Sciatic nerve (tissue), 2 donors: ENCODE measurements around the gene KCNJ5. TPM values are rescaled to one million over a fixed set of nuclear protein-coding genes. Genes with fewer than 3 reads are reported as not detected.

Source experiments
- ATAC-seq: fragments of 200-7000 bp; cut with Tn5 transposase; one replicate; pipeline ENCODE4 v1.9.1; 2020; ENCODE audit warnings: mild to moderate bottlenecking, moderate library complexity
- DNase-seq: peaks from one replicate; pipeline ENCODE4 v3.0.0-alpha.2; 2020; ENCODE audit warnings: low spot score
- intact Hi-C: fragments of 100-400 bp; cut with DNase I; formaldehyde crosslinking; loops from one replicate; pipeline ENCODE4 v1.14.2; 2022
- total RNA-seq: library from RNA; stranded (reverse); fragmentation: NEBNext Ultra II Directional; extraction: Animal tissue kit (Norgen Biotek cat#: 25700); gene quantifications from one replicate; pipeline ENCODE4 v1.2.1, GENCODE V29; 2021
- donor health status: DM: no; HTN: no; CAD: no.
- donor health status: DM: no; HTN: no; CAD: no.

KCNJ5 gene
- total RNA-seq, 1 donor from 2014 or later, result 2.5 TPM

GRCh38 chr11:128924104-128924503 lies 32.9 kb downstream of the KCNJ5 start:
- intact Hi-C loops, result no loop called here
- DNase-seq (no peak), ATAC-seq (no peak)

DNA sequence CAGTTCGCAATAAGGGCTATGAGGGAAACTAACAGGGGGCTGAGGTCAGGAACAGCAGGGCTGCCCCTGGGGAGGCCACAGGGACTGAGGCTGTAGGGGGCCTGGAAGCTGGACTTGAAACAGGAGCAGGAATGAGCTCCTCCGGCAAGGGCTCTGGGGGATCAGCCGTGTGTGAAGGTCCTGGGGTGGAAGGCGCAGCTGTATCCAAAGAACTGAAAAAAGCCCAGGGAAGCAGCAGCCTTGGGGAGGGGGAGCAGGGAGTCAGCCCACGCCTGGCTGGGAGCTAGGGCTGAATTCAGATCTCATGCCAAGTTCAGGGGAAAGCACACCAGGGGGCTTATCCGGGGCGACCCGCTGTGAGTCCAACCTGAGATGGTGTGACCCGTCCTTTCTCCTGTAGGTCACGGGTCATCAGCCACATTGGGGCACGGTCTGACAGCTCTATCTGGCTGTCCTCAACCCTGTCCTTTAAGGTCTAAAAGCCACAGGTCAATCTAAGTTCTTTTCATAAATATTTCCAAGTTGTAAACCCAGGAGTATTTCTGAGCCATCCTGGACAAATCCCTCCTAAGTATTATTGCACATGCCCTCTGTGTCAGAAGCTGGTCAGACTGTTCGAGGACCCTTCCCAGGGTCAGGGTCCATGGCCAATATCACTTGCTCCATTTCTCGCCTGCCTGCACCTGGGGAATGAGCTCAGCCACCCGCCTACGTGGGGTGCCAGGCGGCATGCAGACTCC lies 33.5 kb downstream of the KCNJ5 start:
- no peak for ATAC-seq
- intact Hi-C loops, result no loop called here
- DNase-seq, result no peak

- intact Hi-C loops, result no loop called here
- no peak for DNase-seq
- no peak for ATAC-seq
Observed at GRCh38 chr11:128925250-128925600, 34.1 kb downstream of the KCNJ5 start.

- no peak for DNase-seq
- no peak for ATAC-seq
- intact Hi-C loops, result no loop called here
Observed at GRCh38 chr11:128926000-128926399, 34.8 kb downstream of the KCNJ5 start.

DNA sequence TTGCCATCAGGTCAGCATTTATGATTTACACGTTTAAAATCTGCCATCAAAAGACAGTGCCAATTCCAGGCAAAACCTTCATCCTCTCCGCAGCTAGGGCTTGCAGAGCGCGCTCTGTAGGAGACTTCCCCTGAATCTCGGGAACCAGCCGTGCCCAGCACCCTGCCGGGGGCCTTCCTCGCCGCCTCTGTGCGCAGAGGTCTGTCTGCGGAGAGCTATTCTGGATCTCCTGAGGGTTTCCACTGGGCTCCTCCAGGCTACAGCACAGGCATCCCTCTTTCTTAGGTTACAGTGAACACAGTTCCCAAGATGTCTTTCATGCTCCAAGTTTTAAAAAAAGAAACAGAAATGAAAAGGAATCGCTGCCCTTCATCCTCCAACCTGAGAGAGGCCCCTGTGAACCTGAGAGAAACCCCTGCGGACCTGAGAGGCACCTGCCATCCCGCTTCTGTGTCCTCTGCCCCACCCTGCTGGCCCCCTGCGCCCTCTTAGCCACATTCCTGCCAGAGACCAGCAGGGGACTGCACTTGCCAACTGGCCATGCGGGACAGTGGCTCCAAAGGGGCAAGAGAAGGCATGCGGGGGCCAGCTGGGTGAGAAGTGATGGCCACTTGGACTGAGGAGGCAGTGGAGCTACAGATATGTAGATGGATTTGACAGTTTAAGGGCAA lies 35.4 kb downstream of the KCNJ5 start:
- intact Hi-C loops, result no loop called here
- ATAC-seq (no peak), DNase-seq (no peak)

GRCh38 chr11:128927108-128927461 lies 35.9 kb downstream of the KCNJ5 start:
- intact Hi-C loops, result no loop called here
- ATAC-seq, result no peak
- no peak for DNase-seq

DNA sequence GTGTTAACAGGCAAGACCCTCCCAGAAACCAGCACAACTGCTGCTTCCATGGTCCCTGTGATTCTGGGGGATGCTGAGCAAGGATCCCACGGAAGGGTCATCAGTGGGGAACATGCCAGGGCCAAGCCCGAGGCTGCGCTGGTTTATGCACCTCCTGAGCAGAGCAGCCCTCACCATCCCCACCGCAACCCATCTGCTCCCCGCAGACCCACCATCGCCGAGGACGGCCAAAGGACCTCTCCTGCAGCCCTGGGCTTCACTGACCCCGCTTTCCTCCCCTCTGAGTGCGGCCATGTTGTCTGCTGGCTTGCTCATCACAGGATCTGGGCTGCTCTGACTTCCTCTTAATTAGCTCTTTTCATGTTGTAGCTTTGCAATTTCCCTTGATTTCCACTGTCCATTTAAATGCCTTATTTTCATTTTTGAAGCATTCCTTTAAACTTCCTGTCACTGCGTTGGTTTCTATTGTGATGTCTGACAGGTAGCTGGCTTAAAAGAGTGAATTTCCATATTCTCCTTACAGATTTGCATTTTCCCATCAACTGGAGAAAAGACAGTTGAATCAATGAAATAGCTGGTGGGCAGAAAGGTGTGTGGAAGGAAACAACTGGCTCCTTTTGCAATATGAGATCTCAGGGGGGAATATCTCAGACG lies 36.7 kb downstream of the KCNJ5 start:
- ATAC-seq, result no peak
- intact Hi-C loops, result no loop called here
- DNase-seq, result no peak

GRCh38 chr11:128928400-128928799 lies 37.2 kb downstream of the KCNJ5 start:
- DNase-seq, result no peak
- intact Hi-C loops, result no loop called here
- no peak for ATAC-seq

DNA sequence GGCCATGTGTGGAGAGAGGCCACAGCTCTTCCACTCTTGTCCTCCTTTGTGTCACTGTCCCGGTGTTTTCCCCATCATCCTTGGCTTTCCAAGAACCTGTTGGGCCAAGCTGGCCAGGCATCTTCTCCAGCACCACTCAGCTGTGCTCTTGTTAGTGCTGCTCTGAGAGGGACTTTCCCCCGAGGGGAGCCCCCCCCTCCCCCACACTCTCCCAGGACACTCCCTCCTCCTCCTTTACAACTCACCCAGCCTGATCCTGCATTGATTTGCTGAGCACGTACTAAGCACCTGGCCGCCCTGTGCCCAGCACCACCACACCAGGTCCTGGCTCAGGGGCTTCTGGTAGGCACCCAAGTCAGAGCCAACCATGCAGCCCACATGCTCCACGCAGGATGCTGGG lies 38.3 kb downstream of the KCNJ5 start:
- intact Hi-C loops, result no loop called here
- no peak for DNase-seq
- no peak for ATAC-seq

DNA sequence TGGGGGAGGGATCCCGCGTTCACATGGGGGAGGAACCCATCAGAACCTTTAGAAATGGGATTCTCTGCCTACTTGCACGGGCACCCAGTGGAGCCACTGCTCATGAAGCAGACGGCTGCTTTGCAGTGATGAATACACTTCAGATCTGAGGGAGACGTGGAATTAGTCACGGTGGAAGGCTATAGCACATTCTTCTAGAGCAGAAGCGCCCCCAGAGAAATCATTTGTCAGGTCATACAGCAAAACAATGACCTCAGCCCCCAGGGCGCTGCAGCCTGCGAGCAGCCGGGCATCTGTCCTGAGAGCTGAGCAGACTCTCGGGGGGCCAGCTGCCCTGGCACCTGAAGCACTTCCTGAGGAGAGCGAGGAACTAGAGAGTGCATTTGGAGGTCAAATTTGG lies 38.8 kb downstream of the KCNJ5 start:
- no peak for DNase-seq
- intact Hi-C loops, result no loop called here

DNA sequence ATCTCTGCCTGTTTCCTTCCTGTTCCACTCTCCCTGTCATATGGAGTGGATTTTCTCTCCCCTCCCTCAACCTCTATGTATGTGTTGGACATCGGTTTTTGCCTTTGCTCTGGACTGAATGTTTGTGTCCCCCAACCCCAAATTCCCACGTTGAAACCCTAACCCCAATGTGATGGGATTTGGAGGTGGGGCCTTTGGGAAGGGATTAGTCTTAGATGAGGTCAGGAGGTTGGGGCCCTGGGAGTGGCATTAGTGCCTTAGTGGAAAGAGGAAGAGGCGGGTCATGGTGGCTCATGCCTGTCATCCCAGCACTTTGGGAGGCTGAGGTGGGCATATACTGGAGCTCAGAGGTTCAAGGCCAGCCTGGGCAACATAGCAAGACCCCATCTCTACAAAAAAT lies 39.9 kb downstream of the KCNJ5 start:
- no peak for DNase-seq
- no peak for ATAC-seq
- intact Hi-C loops, result no loop called here

More for the DNA sequence above, 38.8 kb downstream of the KCNJ5 start:
- ATAC-seq, result no peak

DNA sequence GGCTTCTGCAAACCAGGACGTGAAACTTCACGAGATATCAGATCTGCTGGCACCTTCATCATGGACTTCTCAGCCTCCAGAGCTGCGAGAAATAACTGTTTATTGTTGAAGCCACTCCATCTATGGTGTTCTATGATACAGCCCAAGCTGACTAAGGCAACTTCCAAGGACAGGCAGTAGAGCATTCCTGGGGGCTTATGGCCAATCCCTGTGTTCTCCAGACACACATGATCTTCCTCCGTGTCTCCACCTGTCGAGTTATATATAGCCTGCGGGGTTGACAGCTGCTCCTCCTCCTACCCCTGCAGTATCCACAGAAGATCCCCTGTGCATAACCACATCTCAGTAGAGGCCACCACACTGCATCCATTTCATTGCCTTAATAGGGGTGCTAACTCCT lies 40.5 kb downstream of the KCNJ5 start:
- no peak for DNase-seq
- no peak for ATAC-seq
- intact Hi-C loops, result no loop called here

- DNase-seq (no peak), ATAC-seq (no peak)
- intact Hi-C loops, result no loop called here
Observed at GRCh38 chr11:128933481-128934178, 42.5 kb downstream of the KCNJ5 start.

DNA sequence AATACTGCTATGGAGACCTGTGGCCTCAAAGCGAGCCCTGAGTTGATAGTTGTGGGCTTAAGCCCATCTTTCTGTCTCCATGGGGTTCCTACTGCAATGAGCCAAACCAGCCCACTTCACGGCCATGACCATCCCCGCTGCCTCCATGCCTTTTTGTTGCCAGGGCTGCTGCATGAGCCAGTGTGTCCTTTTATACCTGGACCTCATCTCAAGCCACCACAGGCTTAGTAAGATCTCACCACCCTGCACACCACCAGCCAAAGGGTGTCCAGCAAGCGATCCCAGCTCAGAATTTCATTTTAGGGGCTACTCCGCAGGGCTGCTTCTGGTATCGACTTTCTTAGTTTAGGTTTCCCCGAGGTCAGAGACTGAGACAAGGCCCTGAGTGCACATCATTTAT lies 43.2 kb downstream of the KCNJ5 start:
- intact Hi-C loops, result no loop called here
- ATAC-seq (no peak), DNase-seq (no peak)

DNA sequence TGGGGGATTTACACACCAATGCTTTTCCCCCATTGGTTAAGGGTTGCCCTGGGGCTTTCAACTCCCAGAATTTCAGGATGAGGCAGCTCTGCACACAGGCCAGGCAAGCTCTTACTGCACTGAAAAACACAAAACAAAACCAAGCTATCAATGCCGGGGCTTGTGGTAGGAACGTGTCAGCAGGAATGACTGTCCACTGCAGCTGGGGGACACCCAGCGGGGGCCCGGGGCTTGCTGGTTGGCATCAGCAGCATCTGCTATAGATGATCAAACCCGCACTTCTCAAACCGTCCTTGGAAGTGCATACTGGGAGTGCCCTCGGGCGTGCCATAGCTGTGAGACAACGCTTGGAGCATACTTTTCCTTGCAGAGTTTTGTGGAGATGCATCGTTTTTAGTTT lies 43.8 kb downstream of the KCNJ5 start:
- intact Hi-C loops, result no loop called here
- no peak for DNase-seq
- ATAC-seq, result no peak

- no peak for DNase-seq
- no peak for ATAC-seq
- intact Hi-C loops, result no loop called here
Observed at GRCh38 chr11:128936606-128937251, 45.6 kb downstream of the KCNJ5 start.

GRCh38 chr11:128937480-128937879 lies 46.3 kb downstream of the KCNJ5 start:
- intact Hi-C loops, result no loop called here
- DNase-seq, result no peak
- no peak for ATAC-seq

GRCh38 chr11:128938156-128938885 lies 47.2 kb downstream of the KCNJ5 start:
- intact Hi-C loops, result no loop called here
- no peak for ATAC-seq
- DNase-seq, result no peak

- intact Hi-C loops, result no loop called here
- ATAC-seq (no peak), DNase-seq (no peak)
Observed at GRCh38 chr11:128939591-128939990, 48.4 kb downstream of the KCNJ5 start.
